NCI-H524 treated with DMSO at 0.1 percent for 48 hours (cell line): ENCODE data around the gene DNAJC30.
"Not testable (repeated sequence)": the region's sequence is repeated elsewhere in the genome, so short reads cannot be mapped to it uniquely, and the experiment has no call there.

ENCODE experiments used
- DNase-seq: peaks from one replicate; lab custom pipeline; 2025; lab: John Stamatoyannopoulos, UW

The DNAJC30 gene

GRCh38 chr7:73680501-73680900 is 2.8 kb downstream of the DNAJC30 start:
- no peak for DNase-seq

GRCh38 chr7:73679709-73680108 is 3.5 kb downstream of the DNAJC30 start:
- DNase-seq, result no peak

- DNase-seq, result no peak
Measured at GRCh38 chr7:73678862-73679261, 4.4 kb downstream of the DNAJC30 start.

GRCh38 chr7:73676062-73676461 is 7.2 kb downstream of the DNAJC30 start:
- DNase-seq, result not testable (repeated sequence)

GRCh38 chr7:73674468-73675124 is 8.7 kb downstream of the DNAJC30 start:
- no peak for DNase-seq

- no peak for DNase-seq
Measured at GRCh38 chr7:73671857-73672445, 11.3 kb downstream of the DNAJC30 start.

- no peak for DNase-seq
Measured at GRCh38 chr7:73671322-73671661, 12.0 kb downstream of the DNAJC30 start.

GRCh38 chr7:73669858-73670385 is 13.3 kb downstream of the DNAJC30 start:
- no peak for DNase-seq

GRCh38 chr7:73669288-73669701 is 14.0 kb downstream of the DNAJC30 start:
- no peak for DNase-seq

- no peak for DNase-seq
Measured at GRCh38 chr7:73668886-73669230, 14.4 kb downstream of the DNAJC30 start.

GRCh38 chr7:73668103-73668885 is 15.0 kb downstream of the DNAJC30 start:
- DNase-seq, result no peak

- no peak for DNase-seq
Measured at GRCh38 chr7:73667344-73668102, 15.7 kb downstream of the DNAJC30 start, which contains the start of gene VPS37D. Gene VPS37D (plus strand): TSS chr7:73667831. CDS start chr7:73667959, 128 bp downstream.

- no peak for DNase-seq
Measured at GRCh38 chr7:73663033-73663432, 20.2 kb downstream of the DNAJC30 start.

GRCh38 chr7:73660594-73660993 is 22.7 kb downstream of the DNAJC30 start:
- DNase-seq, result not testable (repeated sequence)

- no peak for DNase-seq
Measured at GRCh38 chr7:73659983-73660382, 23.3 kb downstream of the DNAJC30 start.

- not testable (repeated sequence) for DNase-seq
Measured at GRCh38 chr7:73655309-73655708, 27.9 kb downstream of the DNAJC30 start.

GRCh38 chr7:73652541-73652949 is 30.7 kb downstream of the DNAJC30 start:
- DNase-seq, result no peak

- no peak for DNase-seq
Measured at GRCh38 chr7:73650524-73650923, 32.7 kb downstream of the DNAJC30 start.

GRCh38 chr7:73649576-73649975 is 33.7 kb downstream of the DNAJC30 start:
- DNase-seq, result no peak

GRCh38 chr7:73648593-73649332 is 34.5 kb downstream of the DNAJC30 start:
- no peak for DNase-seq
